ENCODE results near the gene NELFCD.
"Not testable (repeated sequence)": the region's sequence is repeated elsewhere in the genome, so short reads cannot be mapped to it uniquely, and the experiment has no call there.

NELFCD gene

GRCh38 chr20:59023616-59024015 lies 42.6 kb downstream of the NELFCD start:
- no peak for DNase-seq

GRCh38 chr20:59024111-59024530 lies 43.1 kb downstream of the NELFCD start:
- DNase-seq, result no peak

DNA sequence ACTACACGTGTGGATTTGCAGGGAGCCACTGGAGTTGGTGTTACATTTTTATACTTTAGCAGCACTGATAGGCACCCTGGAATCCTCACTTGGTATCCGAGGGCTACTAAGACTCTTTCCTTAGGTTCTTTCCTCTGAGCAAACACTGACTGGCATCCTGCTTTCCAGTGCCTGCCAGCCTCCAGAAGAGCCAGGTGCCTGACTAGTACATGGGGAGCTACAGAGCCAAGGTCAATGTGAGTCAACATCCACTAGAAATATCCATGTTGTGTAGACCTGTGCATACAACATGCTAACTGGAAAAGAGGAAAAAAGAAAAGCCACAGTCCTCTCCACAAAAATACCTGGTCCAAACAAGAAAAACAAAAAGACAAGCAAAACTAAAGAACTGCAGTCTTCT lies 44.0 kb downstream of the NELFCD start:
- DNase-seq, result no peak

- DNase-seq, result no peak
Observed at GRCh38 chr20:59025511-59025910, 44.5 kb downstream of the NELFCD start.

GRCh38 chr20:59026904-59027740 lies 46.1 kb downstream of the NELFCD start:
- DNase-seq, result no peak

DNA sequence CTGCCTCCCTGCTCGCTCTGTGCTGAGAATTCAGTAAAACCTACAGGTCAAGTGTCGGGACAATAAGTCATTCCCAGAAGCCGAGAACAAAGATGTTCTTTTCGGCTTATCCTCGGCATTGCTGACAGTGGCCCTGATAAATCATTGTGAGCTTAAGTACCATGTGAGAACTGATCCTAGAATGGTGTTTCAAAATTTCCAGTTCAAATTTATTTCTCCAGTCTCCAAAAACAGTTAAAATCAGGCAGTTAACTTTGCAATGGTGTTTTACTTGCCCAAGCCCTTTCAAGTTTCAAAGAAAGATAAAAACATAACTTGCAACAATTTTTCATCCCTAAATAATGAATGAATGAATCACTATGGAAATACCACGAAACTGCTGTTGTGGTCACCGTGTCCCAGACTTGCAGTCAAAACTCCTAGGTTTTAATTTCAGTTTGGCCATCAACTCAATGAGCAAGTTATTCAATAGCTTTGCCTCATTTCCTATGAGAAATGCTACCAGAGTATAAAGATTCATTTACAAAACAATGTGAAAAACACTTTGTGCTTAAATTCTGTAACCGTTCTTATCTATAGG lies 46.8 kb downstream of the NELFCD start:
- no peak for DNase-seq

GRCh38 chr20:59028812-59029211 lies 47.8 kb downstream of the NELFCD start:
- DNase-seq, result no peak

GRCh38 chr20:59030911-59031563 lies 50.0 kb downstream of the NELFCD start:
- DNase-seq, result no peak

DNA sequence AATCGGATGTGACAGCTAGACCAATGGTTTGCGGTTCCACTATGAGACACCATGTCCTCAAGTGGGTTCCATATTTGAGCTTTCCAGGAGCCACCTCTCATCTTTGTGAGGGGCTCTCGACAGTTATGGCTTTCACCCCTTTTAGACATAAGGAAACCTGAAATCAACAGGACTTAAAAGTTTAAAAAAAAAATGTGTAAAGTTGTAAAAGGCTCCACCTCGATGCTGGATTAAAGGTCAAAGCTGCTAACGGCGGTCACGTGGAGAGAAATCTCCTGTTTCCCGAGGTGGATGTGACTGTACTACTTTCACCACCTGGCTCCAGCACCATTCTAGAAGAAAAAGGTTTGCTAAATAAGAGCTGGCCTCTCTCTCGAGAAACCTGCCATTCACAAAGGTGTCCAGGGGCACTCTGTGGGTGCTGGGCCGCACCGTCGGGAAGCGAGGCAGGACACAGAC lies 50.5 kb downstream of the NELFCD start:
- no peak for DNase-seq

DNA sequence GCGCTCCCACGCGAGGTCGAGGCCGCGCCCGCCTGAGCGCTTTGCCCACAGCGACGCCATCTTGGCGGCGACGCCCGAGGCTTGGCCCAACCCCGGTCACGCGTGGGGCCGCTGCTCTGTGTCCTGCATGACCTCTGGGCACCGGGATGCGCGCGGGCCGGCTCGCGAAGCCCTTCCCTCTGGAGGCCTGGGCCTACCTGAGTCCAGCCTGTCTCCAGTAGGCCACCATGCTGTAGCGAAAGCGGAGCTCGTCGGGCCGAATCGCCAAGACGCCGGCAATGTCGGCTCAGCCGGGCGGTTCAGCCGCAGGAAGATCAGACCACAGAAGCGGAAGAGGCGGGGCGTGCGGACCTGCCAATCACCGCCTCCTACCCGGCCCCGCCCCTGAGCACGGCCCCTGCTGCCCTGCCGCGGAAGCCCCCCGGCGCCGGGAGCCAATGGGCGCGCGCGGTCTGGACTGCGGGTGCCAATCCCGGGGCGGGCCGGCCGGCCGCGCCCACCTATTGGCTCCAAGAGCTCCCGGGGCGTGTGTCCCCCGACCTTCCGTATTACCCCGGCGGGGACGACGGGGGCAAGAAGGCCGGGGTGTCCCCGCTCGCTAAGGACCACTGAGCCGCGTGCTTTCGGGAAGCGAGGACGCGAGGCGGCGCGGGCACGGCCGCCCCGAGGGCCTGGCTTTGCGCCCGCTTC lies 51.1 kb downstream of the NELFCD start, which contains the start of gene ATP5F1E:
TSS of gene ATP5F1E (minus strand) at position 313 of the 690 bp plus-strand sequence. CDS start at position 229, 84 bp downstream.
- DNase-seq, result peak; percentile 68 to 99 (median 93)

GRCh38 chr20:59032713-59033059 lies 51.6 kb downstream of the NELFCD start:
- no peak for DNase-seq

- DNase-seq, result no peak
Observed at GRCh38 chr20:59033093-59033492, 52.0 kb downstream of the NELFCD start.

- no peak for DNase-seq
Observed at GRCh38 chr20:59033616-59034165, 52.6 kb downstream of the NELFCD start.

DNA sequence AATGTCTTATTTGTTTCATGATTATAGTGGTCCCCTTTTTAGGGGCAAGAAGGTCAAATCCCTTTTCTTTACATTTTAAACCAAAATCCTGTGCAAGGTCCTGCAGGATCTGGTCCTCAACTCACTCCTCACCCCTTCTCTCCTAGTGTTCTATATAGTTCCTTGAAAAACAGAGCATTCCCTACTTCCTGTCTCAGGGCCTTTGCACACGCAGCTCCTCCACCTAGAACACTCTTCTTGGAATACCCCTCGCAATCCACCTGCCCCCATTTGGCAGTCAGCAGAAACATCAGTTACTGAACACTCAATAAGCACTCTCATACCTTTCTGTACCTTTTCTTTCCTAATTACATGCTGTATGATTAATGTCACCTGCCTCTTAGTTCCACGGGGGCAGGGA lies 54.3 kb downstream of the NELFCD start:
- DNase-seq, result no peak

- no peak for DNase-seq
Observed at GRCh38 chr20:59037386-59037785, 56.3 kb downstream of the NELFCD start.

DNA sequence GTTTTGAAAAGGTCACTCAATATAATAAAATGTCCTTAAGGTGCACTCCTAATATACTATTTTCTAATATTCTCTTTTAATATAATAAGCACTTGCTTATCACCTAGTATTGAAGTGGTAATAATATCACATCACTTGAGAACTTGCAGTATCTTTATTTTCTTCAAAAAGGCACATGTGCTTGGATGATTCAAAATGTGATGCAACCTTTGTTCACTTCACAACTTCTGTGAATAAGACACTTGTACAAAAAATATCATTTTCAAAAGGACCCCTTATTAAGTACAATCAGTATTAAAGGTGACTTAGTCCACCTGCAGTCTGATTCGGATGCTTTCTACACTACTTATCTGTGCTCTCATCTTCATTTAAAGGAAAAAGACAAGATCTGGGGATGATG lies 58.2 kb downstream of the NELFCD start:
- no peak for DNase-seq

DNA sequence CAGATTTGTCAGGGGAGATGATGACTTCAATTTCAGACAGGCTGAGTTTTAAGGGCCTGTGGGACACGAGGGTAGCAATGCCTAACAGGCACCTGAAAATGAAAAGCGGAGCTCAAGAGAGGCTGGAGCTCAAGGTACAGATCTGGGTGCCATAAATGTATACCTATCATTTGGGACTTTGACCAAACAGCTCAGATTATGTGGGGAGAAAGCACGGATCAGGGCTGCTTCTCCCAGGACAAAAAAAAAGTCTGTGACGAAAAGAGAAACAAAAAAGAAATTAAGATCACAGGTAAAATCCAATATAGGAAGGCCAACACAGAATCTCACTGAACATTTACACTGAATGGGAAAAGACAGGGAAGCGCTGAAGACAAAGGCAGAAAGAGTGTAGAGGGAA lies 59.6 kb downstream of the NELFCD start:
- no peak for DNase-seq

- not testable (repeated sequence) for DNase-seq
Observed at GRCh38 chr20:59041487-59041886, 60.4 kb downstream of the NELFCD start.

DNA sequence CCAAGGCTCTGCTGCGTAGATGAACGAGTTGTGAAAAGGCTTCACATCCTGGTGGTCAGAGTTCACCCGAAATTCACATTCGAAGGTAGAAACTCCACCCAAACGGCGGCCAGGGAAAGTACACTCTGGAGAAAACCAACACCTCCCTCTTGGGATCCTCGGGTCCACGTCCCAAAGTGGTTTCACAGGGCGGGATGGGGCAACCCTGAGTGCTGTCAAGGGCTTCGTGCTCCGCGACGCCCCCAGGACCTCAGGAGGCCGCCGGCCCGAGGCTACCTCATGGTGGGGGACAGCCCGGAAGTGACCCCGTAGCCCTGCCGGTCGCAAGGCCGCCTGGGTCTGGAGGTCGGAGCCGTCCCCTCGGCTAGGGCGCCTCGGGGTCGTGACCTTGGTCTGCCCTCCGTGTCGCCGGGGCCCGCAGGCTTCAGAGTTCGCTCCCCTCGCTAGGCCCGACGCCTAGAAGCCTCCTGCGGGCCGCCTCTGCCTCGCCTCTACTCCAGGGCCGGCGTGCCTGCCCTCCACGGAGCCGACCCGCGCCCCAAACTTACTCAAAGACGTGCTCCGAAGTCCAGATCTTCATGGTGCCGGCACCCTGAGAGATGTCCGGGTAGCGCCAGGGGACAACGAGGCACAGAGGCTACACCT lies 61.2 kb downstream of the NELFCD start, which contains the start of gene PRELID3B:
TSS of gene PRELID3B (minus strand) at position 636 of the 645 bp plus-strand sequence. CDS start at position 580, 56 bp downstream.
- peak in 1 of 51 donors; percentile 58 for DNase-seq

DNA sequence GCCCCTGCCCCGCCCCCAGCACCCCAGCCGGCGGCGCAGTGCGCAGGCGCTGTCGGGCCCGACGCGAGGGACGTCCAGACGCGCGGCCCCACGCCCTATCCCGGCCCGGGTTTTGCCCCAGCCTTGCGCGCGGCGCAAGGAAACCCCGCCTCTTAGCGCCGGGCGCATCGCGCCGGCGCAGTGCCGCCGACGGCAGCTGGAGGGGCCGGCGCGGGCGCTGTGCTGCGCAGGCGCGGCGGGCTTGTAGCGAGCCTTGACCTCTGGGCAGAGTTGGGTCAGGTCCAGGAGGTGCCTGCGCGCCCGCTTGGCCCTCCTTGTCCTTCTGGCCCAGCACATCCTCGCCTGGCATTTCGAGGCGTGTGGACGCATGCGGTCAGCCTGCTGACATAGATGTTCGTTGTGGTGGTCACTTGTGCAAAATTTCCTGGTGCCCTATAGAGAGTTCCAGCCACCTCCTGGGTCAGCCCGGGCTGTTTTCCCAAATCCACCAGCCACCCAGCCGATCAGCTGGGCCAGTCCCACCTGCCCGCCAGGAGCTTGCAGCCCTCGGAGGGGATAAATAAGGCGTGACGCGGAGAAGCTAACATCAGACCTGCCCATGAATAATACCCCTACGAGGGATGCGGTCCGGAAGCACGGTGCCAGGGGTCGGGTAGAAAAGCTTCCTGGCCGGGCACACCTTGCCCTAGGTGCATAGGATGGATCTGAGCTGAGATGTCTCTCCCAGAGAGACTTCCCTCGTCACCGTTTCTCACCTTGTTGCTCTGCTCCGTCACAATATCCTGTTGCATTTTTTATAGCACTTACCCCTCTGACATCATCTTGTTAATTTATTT lies 62.0 kb downstream of the NELFCD start:
- peak; percentile 38 to 93 (median 84) for DNase-seq
